Hematopoietic multipotent progenitor cell treated with erythropoietin and hydrocortisone succinate and interleukin-3 and kit ligand, for 4 days (in vitro differentiated cells): ENCODE data around the gene ZNF175.

Experiments
- DNase-seq: peaks from one replicate; pipeline ENCODE4 v3.0.0-alpha.2; 2015

Gene ZNF175

GRCh38 chr19:51593138-51593890 lies 22.2 kb downstream of the ZNF175 start:
- no peak for DNase-seq

- DNase-seq, result peak; percentile 99
These were observed 23.1 kb downstream of the ZNF175 start for GRCh38 chr19:51593969-51594773.

GRCh38 chr19:51594774-51595109 lies 23.7 kb downstream of the ZNF175 start:
- no peak for DNase-seq

GRCh38 chr19:51595190-51596175 lies 24.4 kb downstream of the ZNF175 start:
- DNase-seq, result no peak

- DNase-seq, result no peak
These were observed 27.3 kb downstream of the ZNF175 start for GRCh38 chr19:51598159-51598915.

GRCh38 chr19:51599084-51599483 lies 28.0 kb downstream of the ZNF175 start:
- no peak for DNase-seq

GRCh38 chr19:51600940-51601580 lies 30.0 kb downstream of the ZNF175 start:
- peak; percentile 56 for DNase-seq

- DNase-seq, result no peak
These were observed 31.2 kb downstream of the ZNF175 start for GRCh38 chr19:51602189-51602854.

- no peak for DNase-seq
These were observed 36.0 kb downstream of the ZNF175 start for GRCh38 chr19:51607077-51607476.

- peak; percentile 94 for DNase-seq
These were observed 37.0 kb downstream of the ZNF175 start for GRCh38 chr19:51607920-51608562.

GRCh38 chr19:51610576-51610975 lies 39.5 kb downstream of the ZNF175 start:
- DNase-seq, result no peak

- no peak for DNase-seq
These were observed 43.7 kb downstream of the ZNF175 start for GRCh38 chr19:51614789-51615188.

GRCh38 chr19:51615991-51616390 lies 44.9 kb downstream of the ZNF175 start:
- DNase-seq, result no peak

GRCh38 chr19:51621178-51621577 lies 50.1 kb downstream of the ZNF175 start:
- DNase-seq, result peak; percentile 85

GRCh38 chr19:51626675-51627074 lies 55.6 kb downstream of the ZNF175 start:
- DNase-seq, result no peak

GRCh38 chr19:51627491-51628138 lies 56.5 kb downstream of the ZNF175 start:
- no peak for DNase-seq

- DNase-seq, result peak; percentile 37
These were observed 57.3 kb downstream of the ZNF175 start for GRCh38 chr19:51628153-51628939.

GRCh38 chr19:51630315-51630714 lies 59.2 kb downstream of the ZNF175 start, which contains the start of gene SIGLEC5:
Gene SIGLEC5 (minus strand): TSS chr19:51630401. CDS start chr19:51630335, 66 bp downstream.
- peak; percentile 30 for DNase-seq

GRCh38 chr19:51632126-51632525 lies 61.0 kb downstream of the ZNF175 start:
- DNase-seq, result peak; percentile 48
